Liver (tissue), 9 donors: Measurements from ENCODE around the gene HS3ST6. TPM values are rescaled to one million over a fixed set of nuclear protein-coding genes. Genes with fewer than 3 reads are reported as not detected.

Experiments
- DNase-seq: peaks from one replicate; pipeline ENCODE4 v3.0.0-alpha.2; 2017; ENCODE audit warnings: low spot score
- H3K27ac ChIP-seq, 2 donors: one replicate each; pipeline ENCODE4 v1.7.0; 2013; ENCODE audit warnings: inconsistent platforms in 2 of 2, low read length in 2 of 2, control low read depth in 1 of 2, low read depth in 1 of 2, mild to moderate bottlenecking in 1 of 2
- H3K27me3 ChIP-seq, 4 donors: one replicate each; pipeline versions ENCODE4 v1.6.1 to v1.7.0; 2013; ENCODE audit warnings: low read length in 3 of 4, inconsistent platforms in 1 of 4, mild to moderate bottlenecking in 1 of 4, moderate library complexity in 1 of 4; ENCODE audit not compliant: control insufficient read depth in 4 of 4, insufficient read depth in 4 of 4
- H3K36me3 ChIP-seq, 4 donors: one replicate each; pipeline versions ENCODE4 v1.6.1 to v1.7.0; 2013; ENCODE audit warnings: low read length in 3 of 4, mild to moderate bottlenecking in 3 of 4, low read depth in 1 of 4, moderate library complexity in 1 of 4; ENCODE audit not compliant: control insufficient read depth in 4 of 4, insufficient read depth in 3 of 4
- H3K4me1 ChIP-seq, 4 donors: one replicate each; pipeline versions ENCODE4 v1.6.1 to v1.7.0; 2013; ENCODE audit warnings: low read length in 3 of 4, mild to moderate bottlenecking in 3 of 4, moderate library complexity in 1 of 4; ENCODE audit not compliant: control insufficient read depth in 4 of 4, insufficient read depth in 4 of 4
- H3K4me3 ChIP-seq, 3 donors: one replicate each; pipeline versions ENCODE4 v1.6.1 to v1.7.0; 2013; ENCODE audit warnings: low read length in 3 of 3, control low read depth in 1 of 3, low read depth in 1 of 3, mild to moderate bottlenecking in 1 of 3
- H3K9ac ChIP-seq, 2 donors: one replicate each; pipeline ENCODE4 v1.7.0; 2013; ENCODE audit warnings: low read length in 2 of 2, mild to moderate bottlenecking in 2 of 2, moderate library complexity in 2 of 2, control low read depth in 1 of 2, low read depth in 1 of 2
- H3K9me3 ChIP-seq, 4 donors: one replicate each; pipeline versions ENCODE4 v1.6.1 to v1.7.0; 2013; ENCODE audit warnings: low read length in 3 of 4; ENCODE audit not compliant: control insufficient read depth in 4 of 4
- EGR1 ChIP-seq, 2 donors: IDR thresholded peaks; 2 replicates each; pipeline ENCODE4 v1.6.1; 2016 to 2018; ENCODE audit warnings: antibody characterized with exemption in 2 of 2, low read depth in 2 of 2
- FOXA2 ChIP-seq: IDR thresholded peaks from 2 replicates; pipeline ENCODE4 v1.6.1; 2016; ENCODE audit warnings: antibody characterized with exemption
- HNF4A ChIP-seq, 2 donors: conservative IDR thresholded peaks; 2 replicates each; pipeline ENCODE4 v1.6.1; 2016; ENCODE audit warnings: antibody characterized with exemption in 2 of 2, mild to moderate bottlenecking in 2 of 2
- HNF4G ChIP-seq: IDR thresholded peaks from 2 replicates; pipeline ENCODE4 v1.6.1; 2016; ENCODE audit warnings: antibody characterized with exemption
- NR2F2 ChIP-seq: IDR thresholded peaks from 2 replicates; pipeline ENCODE4 v1.6.1; 2016; ENCODE audit warnings: antibody characterized with exemption
- RAD21 ChIP-seq, 2 donors: IDR thresholded peaks; 2 replicates each; pipeline ENCODE4 v1.6.1; 2016; ENCODE audit warnings: antibody characterized with exemption in 2 of 2, mild to moderate bottlenecking in 2 of 2
- RXRA ChIP-seq, 2 donors: IDR thresholded peaks; 2 replicates each; pipeline ENCODE4 v1.6.1; 2017 to 2018; ENCODE audit warnings: antibody characterized with exemption in 2 of 2, mild to moderate bottlenecking in 1 of 2
- SP1 ChIP-seq: IDR thresholded peaks from 2 replicates; pipeline ENCODE4 v1.6.1; 2018; ENCODE audit warnings: antibody characterized with exemption, mild to moderate bottlenecking
- TAF1 ChIP-seq: conservative IDR thresholded peaks from 2 replicates; pipeline ENCODE4 v1.6.1; 2016; ENCODE audit warnings: antibody characterized with exemption, mild to moderate bottlenecking
- YY1 ChIP-seq: IDR thresholded peaks from 2 replicates; pipeline ENCODE4 v1.6.1; 2016; ENCODE audit warnings: antibody characterized with exemption, mild to moderate bottlenecking
- WGBS: extraction: QIAGEN DNeasy Blood & Tissue Kit; methylation state at CpG from one replicate; pipeline ENCODE4 v1.1.7; 2013; 5-methylcytosine and 5-hydroxymethylcytosine counted together
- polyA plus RNA-seq, 2 donors: library from polyadenylated mRNA; stranded (reverse) in 1 of 2; unstranded in 1 of 2; fragments of 200-250 nt in 1 of 2; fragments of >200 nt in 1 of 2; fragmentation: Nextera tagmentation in 1 of 2; extraction: Ambion mirVana in 1 of 2; gene quantifications; one replicate each; pipeline versions ENCODE4 v1.2.1 to v1.2.3, GENCODE V29; 2013 to 2015
- total RNA-seq, 2 donors: library from RNA; depleted of rRNA; stranded (reverse); fragments of >200 nt; gene quantifications; one replicate each; pipeline ENCODE4 v1.2.3, GENCODE V29; 2014
- TF ChIP-seq, protein P1 (sequence below): IDR thresholded peaks from 2 replicates; pipeline ENCODE4 v1.6.1; 2016; ENCODE audit warnings: antibody characterized with exemption
- TF ChIP-seq, protein P2 (sequence below): IDR thresholded peaks from 2 replicates; pipeline ENCODE4 v1.6.1; 2016; ENCODE audit warnings: antibody characterized with exemption
- TF ChIP-seq, protein P3 (sequence below): IDR thresholded peaks from 2 replicates; pipeline ENCODE4 v1.6.1; 2016; ENCODE audit warnings: antibody characterized with exemption
- TF ChIP-seq, protein P4 (sequence below): IDR thresholded peaks from 2 replicates; pipeline ENCODE4 v1.6.1; 2016; ENCODE audit warnings: antibody characterized with exemption, mild to moderate bottlenecking
- donor health status: healthy.
- donor health status: healthy.
- donor health status: healthy.
- donor health status: healthy.
- donor health status: healthy.

Gene HS3ST6
- total and polyA plus RNA-seq, 4 donors, result not detected

GRCh38 chr16:1950559-1950958, 32.3 kb upstream of the HS3ST6 start:
- no peaks in the 10 kb centered on the region for H3K4me1 ChIP-seq
- H3K4me3 ChIP-seq, result no peak overlapping the region
- H3K9me3 ChIP-seq, result no peaks in the 10 kb centered on the region
- no peak overlapping the region for H3K9ac ChIP-seq
- H3K36me3 ChIP-seq, result no peaks in the 10 kb centered on the region
- 90% methylated on average over 19 of the region's 19 CpGs for WGBS
- no peak for DNase-seq
- no peak for TF ChIP-seq EGR1 (IDR thresholded peaks at IDR 0.05; ENCODE audit: low read depth in 2 of 2)
- TF ChIP-seq, protein P1, sequence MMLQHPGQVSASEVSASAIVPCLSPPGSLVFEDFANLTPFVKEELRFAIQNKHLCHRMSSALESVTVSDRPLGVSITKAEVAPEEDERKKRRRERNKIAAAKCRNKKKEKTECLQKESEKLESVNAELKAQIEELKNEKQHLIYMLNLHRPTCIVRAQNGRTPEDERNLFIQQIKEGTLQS, result no peak
- no peak for TF ChIP-seq HNF4A (conservative IDR thresholded peaks at IDR 0.05)
- H3K27me3 ChIP-seq, result no peaks in the 10 kb centered on the region
- no peak overlapping the region for H3K27ac ChIP-seq

DNA sequence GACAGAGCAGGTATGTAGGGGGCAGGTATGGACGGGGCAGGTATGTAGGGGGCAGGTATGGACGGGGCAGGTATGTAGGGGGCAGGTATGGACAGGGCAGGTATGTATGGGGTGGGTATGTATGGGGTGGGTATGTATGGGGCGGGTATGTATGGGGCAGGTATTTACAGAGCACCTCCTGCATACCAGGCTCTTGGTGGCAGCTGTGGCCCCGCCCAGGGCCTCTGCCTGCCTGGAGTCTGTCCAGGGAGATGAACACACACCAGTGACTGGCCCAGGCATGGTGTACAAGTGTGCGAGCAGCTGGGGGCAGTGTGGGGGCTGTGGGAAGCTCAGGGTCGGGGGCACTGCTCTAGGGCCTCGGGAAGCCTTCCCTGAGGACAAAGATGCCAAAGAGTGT, 31.8 kb upstream of the HS3ST6 start:
- Histone ChIP-seq H3K4me3 (no peak overlapping the region), H3K36me3 (no peaks in the 10 kb centered on the region), H3K27me3 (no peaks in the 10 kb centered on the region), H3K4me1 (no peaks in the 10 kb centered on the region), H3K9ac (no peak overlapping the region), H3K9me3 (no peaks in the 10 kb centered on the region), H3K27ac (no peak overlapping the region)
- no peak for TF ChIP-seq EGR1 (IDR thresholded peaks at IDR 0.05; ENCODE audit: low read depth in 2 of 2)
- no peak for TF ChIP-seq FOXA2
- TF ChIP-seq RAD21 (IDR thresholded peaks at IDR 0.05), result no peak
- TF ChIP-seq, protein P2, sequence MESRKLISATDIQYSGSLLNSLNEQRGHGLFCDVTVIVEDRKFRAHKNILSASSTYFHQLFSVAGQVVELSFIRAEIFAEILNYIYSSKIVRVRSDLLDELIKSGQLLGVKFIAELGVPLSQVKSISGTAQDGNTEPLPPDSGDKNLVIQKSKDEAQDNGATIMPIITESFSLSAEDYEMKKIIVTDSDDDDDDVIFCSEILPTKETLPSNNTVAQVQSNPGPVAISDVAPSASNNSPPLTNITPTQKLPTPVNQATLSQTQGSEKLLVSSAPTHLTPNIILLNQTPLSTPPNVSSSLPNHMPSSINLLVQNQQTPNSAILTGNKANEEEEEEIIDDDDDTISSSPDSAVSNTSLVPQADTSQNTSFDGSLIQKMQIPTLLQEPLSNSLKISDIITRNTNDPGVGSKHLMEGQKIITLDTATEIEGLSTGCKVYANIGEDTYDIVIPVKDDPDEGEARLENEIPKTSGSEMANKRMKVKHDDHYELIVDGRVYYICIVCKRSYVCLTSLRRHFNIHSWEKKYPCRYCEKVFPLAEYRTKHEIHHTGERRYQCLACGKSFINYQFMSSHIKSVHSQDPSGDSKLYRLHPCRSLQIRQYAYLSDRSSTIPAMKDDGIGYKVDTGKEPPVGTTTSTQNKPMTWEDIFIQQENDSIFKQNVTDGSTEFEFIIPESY, result no peak
- TF ChIP-seq NR2F2, result no peak
- no peak for TF ChIP-seq RXRA (IDR thresholded peaks at IDR 0.05)
- TF ChIP-seq, protein P3, sequence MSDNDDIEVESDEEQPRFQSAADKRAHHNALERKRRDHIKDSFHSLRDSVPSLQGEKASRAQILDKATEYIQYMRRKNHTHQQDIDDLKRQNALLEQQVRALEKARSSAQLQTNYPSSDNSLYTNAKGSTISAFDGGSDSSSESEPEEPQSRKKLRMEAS, result no peak
- TF ChIP-seq, protein P1, result no peak
- TF ChIP-seq HNF4A (conservative IDR thresholded peaks at IDR 0.05), result no peak
- TF ChIP-seq TAF1, result no peak
- TF ChIP-seq HNF4G, result no peak
- TF ChIP-seq, protein P4, sequence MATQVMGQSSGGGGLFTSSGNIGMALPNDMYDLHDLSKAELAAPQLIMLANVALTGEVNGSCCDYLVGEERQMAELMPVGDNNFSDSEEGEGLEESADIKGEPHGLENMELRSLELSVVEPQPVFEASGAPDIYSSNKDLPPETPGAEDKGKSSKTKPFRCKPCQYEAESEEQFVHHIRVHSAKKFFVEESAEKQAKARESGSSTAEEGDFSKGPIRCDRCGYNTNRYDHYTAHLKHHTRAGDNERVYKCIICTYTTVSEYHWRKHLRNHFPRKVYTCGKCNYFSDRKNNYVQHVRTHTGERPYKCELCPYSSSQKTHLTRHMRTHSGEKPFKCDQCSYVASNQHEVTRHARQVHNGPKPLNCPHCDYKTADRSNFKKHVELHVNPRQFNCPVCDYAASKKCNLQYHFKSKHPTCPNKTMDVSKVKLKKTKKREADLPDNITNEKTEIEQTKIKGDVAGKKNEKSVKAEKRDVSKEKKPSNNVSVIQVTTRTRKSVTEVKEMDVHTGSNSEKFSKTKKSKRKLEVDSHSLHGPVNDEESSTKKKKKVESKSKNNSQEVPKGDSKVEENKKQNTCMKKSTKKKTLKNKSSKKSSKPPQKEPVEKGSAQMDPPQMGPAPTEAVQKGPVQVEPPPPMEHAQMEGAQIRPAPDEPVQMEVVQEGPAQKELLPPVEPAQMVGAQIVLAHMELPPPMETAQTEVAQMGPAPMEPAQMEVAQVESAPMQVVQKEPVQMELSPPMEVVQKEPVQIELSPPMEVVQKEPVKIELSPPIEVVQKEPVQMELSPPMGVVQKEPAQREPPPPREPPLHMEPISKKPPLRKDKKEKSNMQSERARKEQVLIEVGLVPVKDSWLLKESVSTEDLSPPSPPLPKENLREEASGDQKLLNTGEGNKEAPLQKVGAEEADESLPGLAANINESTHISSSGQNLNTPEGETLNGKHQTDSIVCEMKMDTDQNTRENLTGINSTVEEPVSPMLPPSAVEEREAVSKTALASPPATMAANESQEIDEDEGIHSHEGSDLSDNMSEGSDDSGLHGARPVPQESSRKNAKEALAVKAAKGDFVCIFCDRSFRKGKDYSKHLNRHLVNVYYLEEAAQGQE, result no peak
- no peak for TF ChIP-seq YY1
- TF ChIP-seq SP1, result no peak
- no peak for DNase-seq
- 84% methylated on average over 7 of the region's 7 CpGs for WGBS
